ENCODE data around the gene ZNRF2.

ZNRF2 gene

DNA sequence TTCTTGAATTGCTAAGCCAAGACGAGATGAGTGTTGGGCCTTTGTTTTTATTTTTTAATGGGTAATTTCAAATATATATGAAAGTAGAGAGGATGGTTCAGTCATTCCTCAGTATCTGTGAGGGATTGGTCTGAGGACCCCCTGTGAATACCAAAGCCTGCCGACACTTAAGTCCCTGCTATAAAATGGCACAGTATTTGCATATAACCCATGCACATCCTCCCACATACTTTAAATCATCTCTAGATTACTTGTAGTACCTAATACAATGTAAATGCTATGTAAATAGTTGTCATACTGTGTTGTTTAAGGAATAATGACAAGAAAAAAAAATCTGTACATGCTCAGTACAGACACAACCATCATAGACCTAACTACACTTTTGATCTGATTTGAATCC lies 120.8 kb downstream of the ZNRF2 start:
- Histone ChIP-seq H3K9me3 (ENCODE audit: control insufficient read depth, insufficient read depth, low read length) (no peaks in the 10 kb centered on the region), H3K4me3 (ENCODE audit: low read depth, low read length) (no peak overlapping the region), H3K4me1 (ENCODE audit: control insufficient read depth, insufficient read depth, low read length) (no peaks in the 10 kb centered on the region), H3K9ac (ENCODE audit: low read depth, low read length) (no peak overlapping the region), H3K27me3 (ENCODE audit: control insufficient read depth, insufficient read depth, low read length) (no peaks in the 10 kb centered on the region), H3K36me3 (ENCODE audit: control insufficient read depth, insufficient read depth, low read length) (no peaks in the 10 kb centered on the region)

DNA sequence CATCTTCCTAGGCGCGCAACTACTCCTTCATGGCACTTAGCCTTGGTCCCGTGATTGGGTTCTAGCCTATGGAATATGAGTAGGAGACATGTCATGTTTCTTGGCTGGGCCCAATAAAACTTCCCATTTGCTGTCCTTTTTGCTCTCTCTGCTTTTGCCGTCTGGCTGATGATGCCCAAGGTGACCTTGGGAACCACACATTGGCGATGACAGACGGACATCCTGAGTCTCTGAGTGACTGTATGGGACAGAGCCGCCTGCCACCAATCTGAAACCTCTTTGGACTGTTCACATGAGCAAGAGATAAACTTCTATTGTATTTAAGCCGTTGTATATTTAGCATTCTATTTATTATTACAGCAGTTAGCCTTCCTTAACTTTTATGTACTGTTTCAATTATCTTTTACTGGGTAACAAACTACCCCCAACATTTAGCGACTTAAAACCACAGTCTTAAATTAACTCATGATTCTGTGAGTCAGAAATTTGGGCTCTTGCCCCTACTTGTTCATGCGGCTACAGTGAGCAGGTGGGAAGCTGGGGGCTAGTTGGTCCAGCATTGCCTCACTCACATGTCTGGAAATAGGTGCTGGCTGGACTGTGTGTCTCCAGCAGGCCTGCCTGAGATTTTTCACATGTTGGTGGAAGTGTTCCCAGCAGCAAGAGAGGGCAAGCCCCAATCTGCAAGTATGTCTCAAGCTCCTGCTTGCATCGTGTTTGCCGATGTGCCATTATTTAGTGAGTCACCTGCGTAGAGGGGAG lies 122.4 kb downstream of the ZNRF2 start:
- Histone ChIP-seq H3K9me3 (ENCODE audit: control insufficient read depth, insufficient read depth, low read length) (no peaks in the 10 kb centered on the region), H3K4me3 (ENCODE audit: low read depth, low read length) (no peak overlapping the region), H3K36me3 (ENCODE audit: control insufficient read depth, insufficient read depth, low read length) (no peaks in the 10 kb centered on the region), H3K27me3 (ENCODE audit: control insufficient read depth, insufficient read depth, low read length) (no peaks in the 10 kb centered on the region), H3K4me1 (ENCODE audit: control insufficient read depth, insufficient read depth, low read length) (no peaks in the 10 kb centered on the region), H3K9ac (ENCODE audit: low read depth, low read length) (no peak overlapping the region)

DNA sequence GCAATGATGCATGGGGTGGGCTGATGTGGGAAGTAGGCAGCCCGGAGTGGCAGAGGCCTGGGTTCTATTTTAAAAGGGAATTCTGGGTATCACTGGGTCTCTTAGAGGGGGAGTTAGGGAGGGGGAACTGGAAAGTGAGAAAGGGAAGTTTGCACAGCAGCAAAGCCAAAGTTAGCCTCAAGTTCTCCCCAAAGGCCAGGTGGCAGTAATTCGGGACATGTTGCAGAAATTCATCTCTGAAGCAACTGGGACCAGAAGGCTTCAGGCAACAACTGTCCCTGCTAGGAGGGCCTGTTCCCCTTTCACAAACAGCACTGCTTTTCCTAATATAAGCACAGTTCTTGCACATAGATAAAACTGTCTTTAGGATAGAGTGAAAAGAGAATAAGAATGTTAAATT lies 126.8 kb downstream of the ZNRF2 start:
- Histone ChIP-seq H3K4me1 (ENCODE audit: control insufficient read depth, insufficient read depth, low read length) (peaks cover 2% of the 10 kb centered on the region), H3K9me3 (ENCODE audit: control insufficient read depth, insufficient read depth, low read length) (peaks cover 5% of the 10 kb centered on the region), H3K9ac (ENCODE audit: low read depth, low read length) (no peak overlapping the region), H3K4me3 (ENCODE audit: low read depth, low read length) (no peak overlapping the region), H3K36me3 (ENCODE audit: control insufficient read depth, insufficient read depth, low read length) (no peaks in the 10 kb centered on the region), H3K27me3 (ENCODE audit: control insufficient read depth, insufficient read depth, low read length) (no peaks in the 10 kb centered on the region)

DNA sequence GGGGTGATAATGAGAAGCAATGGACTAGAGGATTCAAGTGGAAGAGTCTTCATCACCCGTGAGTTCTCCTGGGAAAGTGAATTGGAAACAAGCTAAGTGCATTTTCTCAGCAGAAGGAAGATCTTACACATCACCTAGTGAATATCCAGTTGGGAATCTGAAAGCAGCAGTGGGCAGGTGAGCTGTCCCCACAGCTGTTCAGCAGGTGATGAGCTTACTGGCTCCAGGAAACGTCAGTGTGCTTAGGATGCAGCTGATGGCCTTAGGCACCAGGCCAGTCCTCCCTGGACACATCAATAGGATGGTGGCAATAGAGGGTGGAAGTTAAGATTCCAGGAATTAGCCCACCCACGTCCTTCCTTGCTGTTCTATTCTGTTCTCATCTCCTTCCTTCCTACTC lies 127.5 kb downstream of the ZNRF2 start:
- Histone ChIP-seq H3K4me1 (ENCODE audit: control insufficient read depth, insufficient read depth, low read length) (peaks cover 2% of the 10 kb centered on the region), H3K9me3 (ENCODE audit: control insufficient read depth, insufficient read depth, low read length) (peaks cover 5% of the 10 kb centered on the region), H3K27me3 (ENCODE audit: control insufficient read depth, insufficient read depth, low read length) (no peaks in the 10 kb centered on the region), H3K36me3 (ENCODE audit: control insufficient read depth, insufficient read depth, low read length) (no peaks in the 10 kb centered on the region), H3K9ac (ENCODE audit: low read depth, low read length) (no peak overlapping the region), H3K4me3 (ENCODE audit: low read depth, low read length) (no peak overlapping the region)

DNA sequence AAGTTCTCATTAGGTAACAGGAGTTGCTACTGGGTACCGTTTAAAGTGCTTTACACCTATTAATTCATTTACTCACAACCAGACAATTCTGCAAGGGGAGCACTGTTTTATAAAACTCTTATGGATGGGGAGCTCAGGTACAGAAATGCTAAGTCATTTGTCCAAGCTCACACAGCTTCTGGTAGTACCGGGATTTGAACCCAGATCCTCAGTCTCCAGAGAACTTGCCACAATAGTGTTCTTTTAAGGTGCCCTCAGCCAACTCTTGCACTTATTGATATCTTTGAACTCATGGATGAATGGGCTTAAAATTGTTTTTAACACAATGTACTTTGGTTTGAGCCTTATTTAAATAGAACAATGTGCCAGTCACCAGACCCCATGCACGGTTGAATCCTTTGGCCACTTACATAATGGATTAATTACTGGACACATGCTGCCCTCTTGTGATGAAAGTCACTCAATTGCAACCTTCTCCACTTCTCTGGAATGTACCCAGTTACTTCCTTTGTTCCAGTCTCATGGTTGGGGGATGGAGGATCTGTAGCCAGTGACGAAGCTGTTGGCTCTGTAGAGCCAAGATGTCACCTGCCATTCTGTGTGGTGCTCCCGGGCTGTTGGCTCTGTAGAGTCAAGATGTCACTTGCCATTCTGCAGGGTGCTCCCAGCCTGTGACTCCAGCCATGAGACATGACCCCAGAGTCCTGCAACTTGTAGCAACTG lies 128.5 kb downstream of the ZNRF2 start:
- Histone ChIP-seq H3K36me3 (ENCODE audit: control insufficient read depth, insufficient read depth, low read length) (no peaks in the 10 kb centered on the region), H3K9me3 (ENCODE audit: control insufficient read depth, insufficient read depth, low read length) (peaks cover 5% of the 10 kb centered on the region), H3K4me3 (ENCODE audit: low read depth, low read length) (no peak overlapping the region), H3K4me1 (ENCODE audit: control insufficient read depth, insufficient read depth, low read length) (peaks cover 2% of the 10 kb centered on the region), H3K9ac (ENCODE audit: low read depth, low read length) (no peak overlapping the region), H3K27me3 (ENCODE audit: control insufficient read depth, insufficient read depth, low read length) (no peaks in the 10 kb centered on the region)

DNA sequence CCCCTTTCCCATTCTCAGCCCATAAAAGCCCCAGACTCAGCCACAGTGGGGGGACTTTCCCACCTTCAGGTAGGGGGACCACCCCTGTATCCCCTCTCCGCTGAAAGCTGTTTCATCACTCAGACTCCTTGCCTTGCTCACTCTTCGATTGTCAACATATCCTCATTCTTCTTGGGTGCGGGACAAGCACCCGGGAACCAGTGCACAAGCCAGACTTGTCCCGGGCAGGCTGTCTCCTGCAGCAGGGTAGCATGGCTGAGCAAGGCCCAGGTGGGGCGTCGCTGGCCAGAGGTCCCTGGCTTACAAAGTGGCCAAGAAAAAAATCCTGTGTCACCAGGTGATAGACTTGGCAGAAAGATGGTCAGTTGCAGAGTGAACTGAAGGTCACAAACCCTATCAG lies 129.5 kb downstream of the ZNRF2 start:
- Histone ChIP-seq H3K9ac (ENCODE audit: low read depth, low read length) (no peak overlapping the region), H3K27me3 (ENCODE audit: control insufficient read depth, insufficient read depth, low read length) (no peaks in the 10 kb centered on the region), H3K9me3 (ENCODE audit: control insufficient read depth, insufficient read depth, low read length) (peaks cover 5% of the 10 kb centered on the region), H3K36me3 (ENCODE audit: control insufficient read depth, insufficient read depth, low read length) (no peaks in the 10 kb centered on the region), H3K4me1 (ENCODE audit: control insufficient read depth, insufficient read depth, low read length) (peaks cover 2% of the 10 kb centered on the region), H3K4me3 (ENCODE audit: low read depth, low read length) (no peak overlapping the region)

Measured in iPS-15b (cell line).